Thymus (tissue), 11 donors: Measurements from ENCODE around the gene FAM153A. TPM values are rescaled to one million over a fixed set of nuclear protein-coding genes. Genes with fewer than 3 reads are reported as not detected.
"Not testable (repeated sequence)": the region's sequence is repeated elsewhere in the genome, so short reads cannot be mapped to it uniquely, and the experiment has no call there.

Source experiments
- DNase-seq, 9 donors: peaks; one replicate each; pipeline ENCODE4 v3.0.0-alpha.2; 2013; ENCODE audit warnings: low spot score in 9 of 9, low read depth in 6 of 9, missing footprints in 1 of 9
- H3K27ac ChIP-seq, 2 donors: one replicate each; pipeline ENCODE4 v1.5.1; 2013; ENCODE audit warnings: control low read depth in 1 of 2, low read depth in 1 of 2, low read length in 1 of 2, mild to moderate bottlenecking in 1 of 2, moderate library complexity in 1 of 2
- H3K27me3 ChIP-seq, 2 donors: one replicate each; pipeline ENCODE4 v1.5.1; 2013; ENCODE audit warnings: low read length in 1 of 2; ENCODE audit not compliant: control insufficient read depth in 2 of 2, insufficient read depth in 1 of 2
- H3K36me3 ChIP-seq, 2 donors: one replicate each; pipeline ENCODE4 v1.5.1; 2013; ENCODE audit warnings: low read length in 1 of 2, mild to moderate bottlenecking in 1 of 2, moderate library complexity in 1 of 2; ENCODE audit not compliant: control insufficient read depth in 2 of 2, insufficient read depth in 2 of 2
- H3K4me1 ChIP-seq, 2 donors: one replicate each; pipeline ENCODE4 v1.5.1; 2013; ENCODE audit warnings: low read length in 2 of 2; ENCODE audit not compliant: control insufficient read depth in 2 of 2, insufficient read depth in 2 of 2
- H3K4me3 ChIP-seq, 2 donors: one replicate each; pipeline ENCODE4 v1.5.1; 2013; ENCODE audit warnings: low read length in 2 of 2, control low read depth in 1 of 2, mild to moderate bottlenecking in 1 of 2
- H3K9me3 ChIP-seq, 2 donors: one replicate each; pipeline ENCODE4 v1.5.1; 2013; ENCODE audit warnings: low read length in 1 of 2, mild to moderate bottlenecking in 1 of 2; ENCODE audit not compliant: control insufficient read depth in 2 of 2, insufficient read depth in 1 of 2
- WGBS: extraction: QIAGEN DNeasy Blood & Tissue Kit; methylation state at CpG from one replicate; pipeline ENCODE4 v1.1.7; 2013; 5-methylcytosine and 5-hydroxymethylcytosine counted together
- polyA plus RNA-seq: library from polyadenylated mRNA; stranded (reverse); fragments of 200-250 nt; gene quantifications from one replicate; pipeline ENCODE4 v1.2.3, GENCODE V29; 2013
- total RNA-seq: library from RNA; stranded (reverse); fragments of 120-200 nt; gene quantifications from one replicate; pipeline ENCODE4 v1.2.4, GENCODE V29; 2013
- donor health status: healthy.

Gene FAM153A
- total and polyA plus RNA-seq, 2 donors, result 0.19 to 32.7 TPM

DNA sequence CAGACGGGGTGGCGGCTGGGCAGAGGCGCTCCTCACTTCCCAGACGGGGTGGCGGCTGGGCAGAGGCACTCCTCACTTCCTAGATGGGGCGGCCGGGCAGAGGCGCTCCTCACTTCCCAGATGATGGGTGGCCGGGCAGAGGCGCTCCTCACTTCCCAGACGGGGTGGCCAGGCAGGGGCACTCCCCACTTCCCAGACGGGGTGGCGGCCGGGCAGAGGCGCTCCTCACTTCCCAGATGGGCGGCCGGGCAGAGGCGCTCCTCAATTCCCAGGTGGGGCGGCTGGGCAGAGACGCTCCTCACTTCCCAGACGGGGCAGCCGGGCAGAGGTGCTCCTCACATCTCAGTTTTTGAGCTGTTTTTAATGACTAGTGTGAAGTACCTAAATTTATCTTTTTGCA, 86.6 kb downstream of the FAM153A start:
- H3K27me3 ChIP-seq, H3K27ac ChIP-seq, H3K36me3 ChIP-seq, H3K4me3 ChIP-seq, H3K9me3 ChIP-seq, H3K4me1 ChIP-seq, DNase-seq: not testable (repeated sequence)
- 96% methylated on average over 22 of the region's 22 CpGs for WGBS

DNA sequence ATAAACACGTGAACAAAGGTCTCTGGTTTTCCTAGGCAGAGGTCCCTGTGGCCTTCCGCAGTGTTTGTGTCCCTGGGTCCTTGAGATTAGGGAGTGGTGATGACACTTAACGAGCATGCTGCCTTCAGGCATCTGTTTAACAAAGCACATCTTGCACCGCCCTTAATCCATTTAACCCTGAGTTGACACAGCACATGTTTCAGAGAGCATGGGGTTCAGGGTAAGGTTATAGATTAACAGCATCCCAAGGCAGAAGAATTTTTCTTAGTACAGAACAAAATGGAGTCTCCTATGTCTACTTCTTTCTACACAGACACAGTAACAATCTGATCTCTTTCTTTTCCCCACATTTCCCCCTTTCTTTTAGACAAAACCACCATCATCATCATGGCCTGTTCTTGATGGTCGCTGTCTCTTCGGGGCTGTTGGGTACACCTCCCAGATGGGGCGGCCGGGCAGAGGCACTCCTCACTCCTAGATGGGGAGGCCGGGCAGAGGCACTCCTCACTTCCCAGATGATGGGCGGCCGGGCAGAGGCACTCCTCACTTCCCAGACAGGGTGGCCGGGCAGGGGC, 87.3 kb downstream of the FAM153A start:
- H3K27me3 ChIP-seq, H3K9me3 ChIP-seq, DNase-seq, H3K27ac ChIP-seq, H3K4me1 ChIP-seq, H3K36me3 ChIP-seq, H3K4me3 ChIP-seq: not testable (repeated sequence)
- WGBS, result 97% methylated on average over 10 of the region's 12 CpGs

DNA sequence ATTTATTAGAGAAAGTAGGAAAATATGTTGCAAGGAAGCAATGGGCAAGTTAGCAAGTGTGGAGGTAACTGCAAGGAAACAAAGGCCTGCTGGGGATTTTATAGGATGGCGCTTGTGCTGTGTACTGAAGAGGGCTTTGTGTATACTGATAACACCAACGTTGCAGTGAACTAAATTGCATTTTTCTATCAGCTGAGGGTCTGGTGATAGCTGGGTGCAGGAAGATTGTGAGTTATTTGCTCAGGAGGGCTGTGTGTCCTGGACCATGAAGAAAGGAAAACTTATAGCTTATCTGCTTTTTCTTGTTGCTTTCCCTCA, 88.2 kb downstream of the FAM153A start:
- WGBS, result no CpG with 5 or more reads among the region's 2 CpGs
- H3K4me3 ChIP-seq, H3K36me3 ChIP-seq, DNase-seq, H3K4me1 ChIP-seq, H3K9me3 ChIP-seq, H3K27ac ChIP-seq, H3K27me3 ChIP-seq: not testable (repeated sequence)

DNA sequence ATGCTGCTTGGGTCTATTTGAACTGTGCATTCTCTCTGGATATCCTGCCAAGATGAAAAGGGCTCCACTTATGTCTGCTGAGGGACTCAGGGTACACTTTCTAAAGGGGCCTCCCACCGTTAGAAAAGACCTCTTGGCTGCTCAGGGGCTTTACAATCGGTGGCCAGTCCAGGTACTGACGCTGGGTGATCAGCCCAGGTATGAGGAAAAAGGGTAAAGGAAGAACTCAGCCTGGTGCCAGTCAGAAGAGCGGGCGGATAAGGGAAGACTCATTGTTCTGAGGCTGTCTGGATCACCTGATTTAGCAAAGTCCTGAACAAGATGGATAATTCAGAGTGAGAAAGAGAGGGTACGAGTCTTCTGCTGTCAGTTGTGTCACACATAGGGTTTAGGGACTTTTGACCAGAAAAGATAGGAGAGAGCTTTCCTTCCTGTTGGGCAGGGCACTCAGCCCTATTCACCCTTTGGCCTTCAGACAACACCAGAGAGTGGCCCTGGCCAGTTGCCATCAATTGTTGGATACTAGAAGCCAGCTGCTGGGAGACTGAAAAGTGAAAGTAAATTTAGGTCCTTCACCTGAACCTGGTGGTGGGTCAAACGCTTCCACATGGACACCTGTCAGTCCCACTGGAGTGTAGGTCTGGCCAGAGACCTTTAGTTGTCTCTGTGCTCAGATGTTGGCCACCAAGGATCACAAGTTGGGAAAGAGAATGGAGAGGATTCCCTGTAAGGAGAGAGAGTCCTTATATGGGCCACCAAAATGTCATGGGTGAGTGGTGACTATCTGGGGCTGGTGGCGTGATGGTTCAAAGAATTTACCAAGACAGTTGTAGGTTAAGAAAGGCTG, 88.8 kb downstream of the FAM153A start:
- H3K4me1 ChIP-seq, DNase-seq, H3K9me3 ChIP-seq, H3K27ac ChIP-seq, H3K36me3 ChIP-seq, H3K27me3 ChIP-seq, H3K4me3 ChIP-seq: not testable (repeated sequence)
- 92% methylated on average over 6 of the region's 8 CpGs for WGBS

DNA sequence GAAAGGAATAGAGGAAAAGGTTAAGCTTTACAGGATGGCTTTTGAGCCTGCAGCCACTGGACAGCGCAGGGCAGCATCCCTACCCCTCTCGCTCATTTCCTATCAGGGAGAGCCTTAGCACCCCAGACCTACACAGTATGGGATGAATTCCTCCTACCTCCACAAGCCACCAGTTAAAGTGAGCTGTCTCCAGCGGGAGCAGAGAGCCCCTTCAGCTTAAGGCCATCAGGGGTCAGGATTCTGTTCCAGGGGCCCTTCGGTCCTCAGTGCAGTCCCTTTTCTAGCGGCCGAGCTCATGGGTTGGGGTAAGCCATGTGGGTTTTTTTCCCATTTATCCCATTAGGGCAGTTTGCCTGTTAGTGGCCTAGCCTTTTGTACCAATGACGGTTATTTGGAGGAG, 89.7 kb downstream of the FAM153A start:
- H3K4me1 ChIP-seq, H3K4me3 ChIP-seq, H3K27me3 ChIP-seq, H3K36me3 ChIP-seq, DNase-seq, H3K9me3 ChIP-seq, H3K27ac ChIP-seq: not testable (repeated sequence)
- 98% methylated on average over 3 of the region's 7 CpGs for WGBS

DNA sequence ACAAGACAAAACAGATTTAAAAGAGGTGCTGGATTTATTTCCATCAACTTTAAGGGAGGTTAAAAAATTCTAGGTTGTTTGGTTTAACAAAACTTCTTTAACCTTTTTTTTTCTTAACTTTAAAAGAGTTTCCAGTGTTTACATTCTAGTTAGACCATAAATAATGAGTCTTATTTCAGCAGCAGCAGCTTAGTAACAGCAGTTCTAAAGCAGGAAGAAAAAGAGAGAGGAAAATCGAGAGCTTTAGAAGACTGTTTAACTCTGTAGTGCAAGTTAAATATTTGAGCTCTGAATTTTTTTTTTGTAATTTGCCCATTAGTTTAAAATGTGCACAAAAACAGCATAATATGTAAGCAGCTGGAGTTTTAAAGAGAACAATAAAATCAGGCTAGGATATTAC, 90.2 kb downstream of the FAM153A start:
- H3K4me3 ChIP-seq, H3K4me1 ChIP-seq, H3K27ac ChIP-seq, H3K27me3 ChIP-seq, H3K9me3 ChIP-seq, H3K36me3 ChIP-seq, DNase-seq: not testable (repeated sequence)
- 19% methylated on average over 1 of the region's 1 CpG for WGBS

DNA sequence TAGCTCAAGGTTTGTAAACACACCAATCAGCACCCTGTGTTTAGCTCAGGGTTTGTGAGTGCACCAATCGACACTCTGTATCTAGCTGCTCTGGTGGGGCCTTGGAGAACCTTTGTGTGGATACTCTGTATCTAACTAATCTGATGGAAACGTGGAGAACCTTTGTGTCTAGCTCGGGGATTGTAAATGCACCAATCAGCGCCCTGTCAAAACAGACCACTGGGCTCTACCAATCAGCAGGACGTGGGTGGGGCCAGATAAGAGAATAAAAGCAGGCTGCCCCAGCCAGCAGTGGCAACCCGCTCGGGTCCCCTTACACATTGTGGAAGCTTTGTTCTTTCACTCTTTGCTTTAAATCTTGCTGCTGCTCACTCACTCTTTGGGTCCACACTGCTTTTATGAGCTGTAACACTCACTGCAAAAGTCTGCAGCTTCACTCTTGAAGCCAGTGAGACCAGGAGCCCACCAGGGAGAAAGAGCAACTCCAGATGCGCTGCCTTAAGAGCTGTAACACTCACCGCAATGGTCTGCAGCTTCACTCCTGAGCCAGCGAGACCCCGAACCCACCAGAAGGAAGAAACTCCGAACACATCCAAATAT, 93.6 kb downstream of the FAM153A start:
- not testable (repeated sequence) for H3K27ac ChIP-seq, H3K4me1 ChIP-seq, DNase-seq, H3K9me3 ChIP-seq, H3K36me3 ChIP-seq, H3K4me3 ChIP-seq, H3K27me3 ChIP-seq
- WGBS, result 95% methylated on average over 12 of the region's 12 CpGs

DNA sequence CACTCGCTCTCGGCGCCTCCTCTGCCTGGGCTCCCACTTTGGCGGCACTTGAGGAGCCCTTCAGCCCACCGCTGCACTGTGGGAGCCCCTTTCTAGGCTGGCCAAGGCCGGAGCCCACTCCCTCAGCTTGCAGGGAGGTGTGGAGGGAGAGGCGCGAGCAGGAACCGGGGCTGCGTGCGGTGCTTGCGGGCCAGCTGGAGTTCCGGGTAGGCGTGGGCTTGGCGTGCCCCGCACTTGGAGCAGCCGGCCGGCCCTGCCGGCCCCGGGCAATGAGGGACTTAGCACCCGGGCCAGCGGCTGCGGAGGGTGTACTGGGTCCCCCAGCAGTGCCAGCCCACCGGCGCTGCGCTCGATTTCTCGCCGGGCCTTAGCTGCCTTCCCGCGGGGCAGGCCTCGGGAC, 94.6 kb downstream of the FAM153A start:
- DNase-seq, H3K9me3 ChIP-seq, H3K27ac ChIP-seq, H3K4me3 ChIP-seq, H3K36me3 ChIP-seq, H3K4me1 ChIP-seq, H3K27me3 ChIP-seq: not testable (repeated sequence)
- 97% methylated on average over 17 of the region's 32 CpGs for WGBS

DNA sequence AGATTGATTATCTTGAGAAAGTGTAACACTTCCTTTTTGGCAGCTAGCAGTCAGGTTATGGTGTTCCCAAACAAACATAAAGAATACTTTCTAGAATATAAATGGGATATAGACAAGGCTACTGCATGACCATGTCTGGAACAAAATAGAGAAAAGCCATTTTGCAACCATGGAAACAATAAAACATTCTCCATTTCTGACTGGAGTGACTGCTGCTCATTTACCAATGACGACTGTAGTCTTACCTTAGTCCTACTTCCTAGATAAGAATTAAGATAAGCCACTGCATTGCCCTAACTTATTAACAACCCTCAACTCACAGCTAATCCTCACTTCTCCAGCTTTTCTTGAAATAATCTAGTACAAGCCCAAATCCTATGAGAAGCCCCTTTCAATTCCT, 100.8 kb downstream of the FAM153A start:
- not testable (repeated sequence) for H3K27ac ChIP-seq, H3K4me1 ChIP-seq, H3K27me3 ChIP-seq, DNase-seq, H3K4me3 ChIP-seq, H3K36me3 ChIP-seq, H3K9me3 ChIP-seq
- 83% methylated on average over 1 of the region's 1 CpG for WGBS
